Ureter (tissue), 1 donor: Measurements from ENCODE around the gene PHF13. TPM values are rescaled to one million over a fixed set of nuclear protein-coding genes. Genes with fewer than 3 reads are reported as not detected.
"Not testable (repeated sequence)": the region's sequence is repeated elsewhere in the genome, so short reads cannot be mapped to it uniquely, and the experiment has no call there.

Experiments
- DNase-seq: peaks from one replicate; pipeline ENCODE4 v3.0.0-alpha.2; 2020; ENCODE audit warnings: low spot score
- total RNA-seq: library from RNA; stranded (reverse); gene quantifications from one replicate; pipeline ENCODE4 v1.2.4, GENCODE V29; 2023
- donor health status: DM: yes; HTN: yes; CAD: no.

The PHF13 gene
- total RNA-seq, 1 donor from 2014 or later: 10.9 TPM

DNA sequence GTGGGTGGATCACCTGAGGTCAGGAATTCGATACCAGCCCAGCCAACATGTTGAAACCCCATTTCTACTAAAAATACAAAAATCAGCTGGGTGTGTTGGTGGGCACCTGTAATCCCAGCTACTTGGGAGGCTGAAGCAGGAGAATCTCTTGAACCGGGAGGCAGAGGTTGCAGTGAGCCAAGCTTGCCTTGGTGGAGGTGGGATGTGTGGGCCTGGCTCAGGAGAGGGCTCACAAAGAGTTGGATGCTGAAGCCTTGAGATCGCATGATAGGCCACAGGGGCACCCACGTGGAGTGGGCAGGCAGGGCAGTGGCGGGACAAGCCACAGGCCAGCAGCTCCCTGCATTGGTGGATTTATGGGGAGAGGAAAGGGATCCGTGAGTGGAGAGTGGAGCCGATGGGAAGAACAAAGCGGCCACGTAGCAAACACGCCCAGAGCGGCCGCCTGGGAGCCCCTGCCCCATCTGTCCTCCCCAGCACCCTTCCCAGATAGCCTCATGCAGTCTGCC lies 15.5 kb downstream of the PHF13 start:
- no peak for DNase-seq

GRCh38 chr1:6630027-6630426 lies 16.5 kb downstream of the PHF13 start:
- DNase-seq: no peak

DNA sequence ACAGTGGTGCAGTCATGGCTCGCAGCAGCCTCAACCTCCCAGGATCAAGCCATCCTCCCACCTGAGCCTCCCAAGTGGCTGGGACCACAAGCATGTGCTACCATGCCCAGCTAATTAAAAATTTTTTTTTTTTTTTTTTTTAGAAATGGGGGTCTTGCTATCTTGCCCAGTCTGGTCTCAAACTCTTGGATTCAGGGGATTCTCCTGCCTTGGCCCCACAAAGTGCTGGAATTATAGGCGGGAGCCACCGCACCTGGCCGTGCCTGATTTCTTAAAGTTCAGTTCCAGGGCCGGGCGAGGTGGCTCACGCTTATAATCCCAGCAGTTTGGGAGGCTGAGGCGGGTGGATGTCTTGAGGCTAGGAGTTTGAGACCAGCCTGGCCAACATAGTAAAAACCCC lies 17.5 kb downstream of the PHF13 start:
- no peak for DNase-seq

GRCh38 chr1:6632588-6633514 lies 19.3 kb downstream of the PHF13 start:
- no peak for DNase-seq

DNA sequence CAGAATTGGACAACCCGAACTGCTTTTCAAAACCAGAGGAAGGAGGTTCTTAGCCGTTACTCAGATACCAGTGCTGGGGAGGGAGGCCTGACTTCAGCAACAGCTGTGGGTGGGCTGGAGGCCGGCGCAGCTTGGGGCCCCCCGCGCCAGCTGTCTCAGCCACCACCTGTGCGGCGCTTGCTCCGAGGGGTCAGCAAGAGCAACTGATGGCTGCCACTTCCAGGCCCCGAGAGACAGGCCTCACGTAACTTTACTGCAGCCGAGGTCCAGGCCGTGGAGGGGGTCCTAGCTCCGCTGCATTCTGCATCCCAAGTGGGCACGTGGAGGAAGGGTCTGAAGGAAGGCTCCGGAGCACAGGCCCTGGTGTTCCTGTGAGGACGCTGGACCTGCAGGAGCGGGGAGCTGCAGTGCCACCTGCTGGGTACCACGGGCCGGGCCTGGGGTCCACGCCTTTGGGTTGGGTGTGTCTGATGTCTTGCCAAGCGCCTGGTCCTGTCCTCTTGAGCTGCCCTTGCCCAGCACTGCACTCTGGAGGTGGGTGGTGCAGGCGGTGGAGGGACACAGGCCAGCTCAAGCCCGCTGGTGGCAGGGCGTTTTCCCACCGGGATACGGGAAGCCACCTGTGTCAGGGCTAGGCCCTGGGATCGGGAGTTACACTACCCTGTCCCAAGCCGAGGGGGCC lies 21.0 kb downstream of the PHF13 start:
- DNase-seq: peak; percentile 69

DNA sequence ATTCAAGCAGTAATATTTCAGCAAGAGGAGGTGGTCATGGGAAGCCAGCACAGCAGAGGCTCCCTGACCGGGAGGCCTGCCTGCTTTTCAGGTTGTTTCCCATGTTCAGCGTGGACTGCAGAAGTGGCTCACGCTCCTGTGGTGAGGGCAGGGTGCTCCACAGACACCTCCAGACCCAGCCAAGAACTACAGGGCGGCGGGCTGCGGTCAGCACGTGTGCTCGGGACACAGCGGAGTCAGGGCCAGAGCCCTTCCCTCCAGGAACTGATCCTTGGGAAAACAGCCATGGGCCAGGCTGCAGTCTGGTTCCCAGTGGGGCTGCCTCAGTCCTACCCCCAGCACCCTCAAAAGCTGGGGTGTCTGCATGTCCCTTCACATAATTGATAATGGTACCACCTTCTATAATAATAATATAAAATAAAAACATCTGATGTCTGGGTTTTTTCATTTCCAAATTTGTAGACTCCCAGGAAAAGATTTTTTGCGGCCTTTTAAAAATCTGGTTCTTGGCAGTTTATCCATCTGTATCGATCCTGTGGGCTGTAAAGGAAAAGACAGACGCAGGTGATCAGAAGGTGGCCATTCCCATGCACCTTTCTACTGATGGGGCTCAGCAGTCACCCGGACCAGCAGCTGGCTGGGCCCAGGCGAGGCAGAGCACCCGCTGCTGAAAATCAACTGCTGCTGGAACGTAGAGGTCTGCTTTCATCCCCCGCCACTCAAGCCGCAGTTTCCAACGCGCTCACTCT lies 21.8 kb downstream of the PHF13 start:
- DNase-seq: no peak

DNA sequence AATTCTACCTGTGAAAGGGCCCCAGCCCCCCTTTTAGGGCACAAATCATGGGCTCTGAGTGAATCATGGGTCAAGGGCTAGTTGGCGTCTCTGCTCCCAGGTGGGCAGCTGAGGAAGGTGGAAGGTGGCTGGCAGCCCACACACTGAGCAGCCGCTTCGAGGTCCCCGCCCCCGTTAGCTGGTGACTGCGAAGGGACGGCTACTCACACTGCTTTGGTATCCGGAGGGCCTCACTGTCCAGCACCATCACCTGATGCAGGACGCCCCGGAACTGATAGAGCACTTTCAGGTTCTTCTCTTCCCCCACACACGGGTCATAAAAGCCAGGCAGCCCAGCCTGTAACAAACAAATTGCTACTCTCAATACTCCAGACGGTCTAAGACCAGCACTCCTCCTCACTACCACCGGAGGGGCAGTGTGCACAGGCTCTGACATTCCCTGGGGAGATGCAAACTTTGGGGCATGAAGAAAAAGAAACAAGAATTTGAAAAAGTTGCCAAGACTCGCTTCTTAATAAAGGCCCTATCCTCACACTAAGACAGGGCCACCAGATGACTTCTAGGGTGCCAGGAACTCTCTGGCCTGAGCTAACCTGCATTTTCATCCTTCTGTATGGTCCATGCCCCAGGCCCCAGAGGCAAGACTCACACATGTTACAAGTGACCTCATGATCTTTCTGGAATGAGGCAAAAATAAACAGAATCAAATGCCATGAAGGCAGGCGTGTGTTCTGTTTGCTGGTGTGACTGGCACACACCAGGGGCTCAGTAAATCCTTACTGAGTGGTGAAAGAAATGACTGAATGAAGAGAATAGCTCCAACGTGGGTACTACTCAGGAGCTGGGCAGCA lies 22.6 kb downstream of the PHF13 start:
- no peak for DNase-seq

GRCh38 chr1:6636778-6637177 lies 23.2 kb downstream of the PHF13 start:
- DNase-seq: not testable (repeated sequence)

GRCh38 chr1:6637770-6638169 lies 24.2 kb downstream of the PHF13 start:
- no peak for DNase-seq

GRCh38 chr1:6638226-6638625 lies 24.7 kb downstream of the PHF13 start:
- DNase-seq: peak; percentile 58

DNA sequence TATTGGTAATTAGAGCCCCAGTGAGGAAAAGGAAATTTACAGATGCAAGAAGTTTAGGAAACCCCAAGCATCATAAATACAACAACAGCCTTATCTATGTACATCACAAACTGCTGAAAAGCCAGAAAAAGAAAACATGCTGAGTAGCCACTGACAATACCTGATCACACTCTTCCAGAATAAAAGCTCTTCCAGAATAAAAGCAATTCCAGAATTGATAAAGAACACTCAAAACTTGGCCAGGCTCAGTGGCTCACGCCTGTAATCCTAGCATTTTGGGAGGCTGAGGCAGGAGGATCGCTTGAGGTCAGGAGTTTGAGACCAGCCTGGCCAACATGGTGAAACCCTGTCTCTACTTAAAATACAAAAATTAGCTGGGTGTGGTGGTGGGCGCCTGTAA lies 27.3 kb downstream of the PHF13 start:
- not testable (repeated sequence) for DNase-seq

DNA sequence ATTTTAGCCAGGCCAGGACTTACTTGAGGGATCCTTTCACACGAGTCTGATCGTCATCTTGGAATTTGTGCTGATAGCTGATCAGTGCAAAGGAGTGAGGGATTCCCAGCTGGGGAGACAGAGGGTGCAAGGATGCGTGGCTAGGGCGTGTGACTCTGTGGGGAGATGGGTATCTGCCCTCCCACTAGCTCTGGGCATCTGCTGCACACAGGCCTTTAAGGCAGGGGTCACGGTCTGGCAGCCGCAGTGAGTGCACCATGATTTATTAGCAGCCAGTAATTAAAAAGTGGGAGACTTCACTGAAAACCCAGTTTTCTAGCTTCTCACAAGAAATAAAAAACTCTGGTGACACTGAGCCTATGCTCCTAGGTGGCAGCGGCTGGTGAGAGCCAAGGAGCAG lies 31.5 kb downstream of the PHF13 start:
- DNase-seq: no peak

DNA sequence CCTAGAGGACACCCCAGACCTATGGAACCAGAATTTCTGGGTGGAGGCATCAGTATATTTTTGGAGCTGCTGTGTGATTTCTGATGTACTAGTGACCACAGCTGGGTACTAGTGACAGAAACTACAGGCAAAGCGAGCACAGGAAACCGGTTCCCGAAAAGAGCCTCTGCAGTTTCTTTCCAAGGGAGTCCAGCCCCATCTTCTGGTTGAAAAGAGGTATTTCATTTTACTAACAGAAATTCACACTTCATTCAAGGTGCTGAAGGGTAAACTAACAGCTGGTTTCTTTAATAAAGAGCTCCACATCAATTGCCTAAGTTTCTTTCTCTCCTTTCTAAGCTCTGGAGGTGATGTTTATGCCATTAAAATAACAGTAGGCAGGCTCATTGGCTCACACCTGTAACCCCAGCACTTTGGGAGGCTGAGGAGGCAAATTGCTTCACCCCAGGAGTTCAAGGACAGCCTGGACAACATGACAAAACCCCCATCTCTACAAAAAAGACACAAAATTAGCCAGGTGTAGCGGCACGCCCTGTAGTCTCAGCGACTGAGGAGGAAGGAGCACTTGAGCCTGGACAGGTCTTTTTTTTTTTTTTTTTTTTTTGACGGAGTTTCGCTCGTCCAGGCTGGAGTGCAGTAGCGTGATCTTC lies 33.1 kb downstream of the PHF13 start:
- DNase-seq: no peak

DNA sequence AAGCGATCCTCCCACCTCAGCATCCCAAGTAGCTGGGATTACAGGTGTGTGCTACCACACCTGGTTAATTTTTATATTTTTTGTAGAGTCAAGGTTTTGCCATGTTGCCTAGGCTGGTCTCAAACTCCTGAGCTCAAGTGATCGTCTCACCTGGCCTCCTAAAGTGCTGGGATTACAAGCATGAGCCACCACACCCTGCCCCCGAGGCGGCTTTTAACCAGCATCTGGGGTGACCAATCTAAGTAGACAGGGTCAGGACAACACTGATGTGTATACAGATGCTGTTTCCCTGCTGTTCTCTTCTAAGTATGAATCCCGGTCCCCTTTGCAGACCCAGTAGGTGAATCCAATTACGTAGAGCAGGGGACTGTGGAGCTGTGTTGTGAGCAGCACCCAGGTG lies 35.0 kb downstream of the PHF13 start:
- no peak for DNase-seq

DNA sequence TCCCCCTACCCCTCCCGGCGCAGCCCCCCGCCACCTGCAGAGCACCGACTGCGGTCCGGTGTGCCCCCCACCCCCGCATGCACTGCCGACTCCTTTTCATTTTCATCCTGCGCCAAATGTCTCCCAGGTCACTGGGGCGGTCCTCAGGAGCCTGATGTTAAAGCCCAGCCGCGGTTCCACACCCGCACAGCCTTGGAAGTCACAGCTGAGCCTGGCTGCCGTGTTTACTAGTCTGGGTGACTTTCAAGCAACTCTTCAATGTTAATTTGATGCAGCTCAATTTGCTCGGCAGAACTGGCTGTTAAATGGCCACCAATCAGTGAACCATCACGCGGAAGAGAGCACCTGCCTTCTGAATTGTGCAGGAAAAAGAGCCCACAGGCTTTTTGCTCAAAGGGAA lies 38.4 kb downstream of the PHF13 start:
- no peak for DNase-seq

- no peak for DNase-seq
Measured at GRCh38 chr1:6652986-6653385, 39.5 kb downstream of the PHF13 start.

DNA sequence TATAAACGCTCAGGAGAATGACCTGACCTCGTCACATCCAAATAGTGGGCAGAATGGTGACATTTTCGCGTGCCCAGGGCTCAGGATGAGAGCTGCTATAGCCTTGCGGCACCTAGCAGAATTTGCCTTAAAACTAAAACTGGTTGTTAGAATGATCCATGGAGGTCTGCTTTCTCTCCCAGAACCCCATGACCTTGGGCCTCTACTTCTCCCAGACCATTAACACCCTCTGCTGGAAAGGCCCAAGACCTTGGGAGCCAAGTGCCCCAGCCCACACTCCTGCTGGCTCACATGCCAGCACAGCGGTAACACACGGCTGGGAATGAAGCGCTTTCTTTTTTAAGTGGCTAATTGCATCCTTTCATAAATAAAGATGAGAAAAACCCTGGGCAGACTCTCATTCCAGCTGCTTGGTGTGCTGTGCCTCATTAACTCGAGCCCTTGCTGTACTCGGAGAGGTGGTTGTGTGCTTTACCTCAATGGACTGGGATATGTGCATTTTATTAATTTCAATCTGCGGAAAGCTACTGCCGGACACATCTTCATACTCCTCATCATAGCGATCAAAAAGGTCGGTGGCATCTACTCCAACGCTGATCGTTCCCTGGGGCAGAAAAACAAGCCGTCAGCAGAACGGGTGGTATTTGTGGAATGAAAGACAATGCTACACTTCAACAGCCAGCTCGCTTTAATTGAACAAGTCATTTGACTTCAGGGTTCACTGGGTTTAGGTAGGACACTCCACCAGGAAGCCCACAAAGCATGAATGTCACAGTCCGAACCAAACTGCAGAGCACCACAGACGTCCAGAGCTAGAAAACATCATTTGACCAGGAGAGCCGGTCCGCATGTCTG lies 40.1 kb downstream of the PHF13 start:
- no peak for DNase-seq

GRCh38 chr1:6657138-6657537 lies 43.6 kb downstream of the PHF13 start:
- DNase-seq: no peak

DNA sequence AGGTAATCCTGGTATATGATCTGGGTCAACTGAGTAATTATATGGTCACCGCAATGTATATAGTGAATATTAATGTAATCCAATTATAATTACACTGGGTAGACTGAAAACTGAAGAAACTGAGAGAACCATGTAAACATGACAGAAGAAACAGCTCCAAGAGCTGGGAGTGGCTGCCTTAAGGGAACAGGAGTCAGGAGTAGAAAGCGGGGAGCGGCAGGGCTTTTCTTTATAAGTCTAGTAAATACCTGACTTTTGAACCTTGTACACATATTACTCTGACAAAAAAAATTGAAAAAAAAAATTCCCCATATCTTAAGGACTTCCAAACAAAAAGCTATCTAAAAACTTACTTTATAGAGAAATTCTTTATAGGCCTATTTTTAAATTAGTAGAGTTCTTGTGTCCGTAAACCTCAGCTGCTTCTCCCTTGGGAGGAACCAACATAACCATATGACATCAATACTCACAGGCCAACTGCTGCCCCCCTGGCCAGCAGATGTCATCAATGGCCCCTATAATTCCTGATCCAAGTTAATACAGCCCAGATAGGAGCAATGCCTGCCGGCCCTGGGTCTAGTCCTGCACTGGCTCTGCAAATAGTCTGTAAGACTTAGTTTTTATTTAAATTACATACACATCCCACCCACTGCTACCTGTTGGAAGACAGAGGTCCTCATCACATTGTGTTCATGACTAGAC lies 45.0 kb downstream of the PHF13 start:
- DNase-seq: no peak
